NCI-H146 treated with DMSO at 0.1 percent for 48 hours (cell line): ENCODE measurements around the gene SLC1A1.
"Not testable (repeated sequence)": the region's sequence is repeated elsewhere in the genome, so short reads cannot be mapped to it uniquely, and the experiment has no call there.

Source experiments
- DNase-seq: peaks from one replicate; lab custom pipeline; 2025; ENCODE audit not compliant: unreplicated experiment; lab: John Stamatoyannopoulos, UW

Gene SLC1A1

GRCh38 chr9:4574657-4575243 is 84.5 kb downstream of the SLC1A1 start:
- no peak for DNase-seq

- DNase-seq: no peak
These were observed 85.7 kb downstream of the SLC1A1 start for GRCh38 chr9:4575997-4576396.

GRCh38 chr9:4576448-4576847 is 86.2 kb downstream of the SLC1A1 start:
- DNase-seq: no peak

GRCh38 chr9:4579001-4579400 is 88.7 kb downstream of the SLC1A1 start:
- DNase-seq: no peak

- DNase-seq: no peak
These were observed 90.9 kb downstream of the SLC1A1 start for GRCh38 chr9:4581035-4581760.

- no peak for DNase-seq
These were observed 91.7 kb downstream of the SLC1A1 start for GRCh38 chr9:4581861-4582565.

- no peak for DNase-seq
These were observed 92.7 kb downstream of the SLC1A1 start for GRCh38 chr9:4583001-4583400.

- DNase-seq: no peak
These were observed 94.4 kb downstream of the SLC1A1 start for GRCh38 chr9:4584636-4585035.

- DNase-seq: no peak
These were observed 94.9 kb downstream of the SLC1A1 start for GRCh38 chr9:4585135-4585534.

- no peak for DNase-seq
These were observed 98.5 kb downstream of the SLC1A1 start for GRCh38 chr9:4588721-4589120.

GRCh38 chr9:4590430-4591122 is 100.3 kb downstream of the SLC1A1 start:
- no peak for DNase-seq

- DNase-seq: no peak
These were observed 100.8 kb downstream of the SLC1A1 start for GRCh38 chr9:4591123-4591500.

- no peak for DNase-seq
These were observed 102.0 kb downstream of the SLC1A1 start for GRCh38 chr9:4592295-4592694.

GRCh38 chr9:4592886-4593285 is 102.6 kb downstream of the SLC1A1 start:
- no peak for DNase-seq

- DNase-seq: no peak
These were observed 104.3 kb downstream of the SLC1A1 start for GRCh38 chr9:4594545-4594944.

GRCh38 chr9:4594994-4595393 is 104.7 kb downstream of the SLC1A1 start:
- DNase-seq: no peak

GRCh38 chr9:4596165-4596922 is 106.1 kb downstream of the SLC1A1 start:
- no peak for DNase-seq

- no peak for DNase-seq
These were observed 110.1 kb downstream of the SLC1A1 start for GRCh38 chr9:4600368-4600767.

GRCh38 chr9:4603830-4604229 is 113.6 kb downstream of the SLC1A1 start:
- no peak for DNase-seq

GRCh38 chr9:4604678-4605095 is 114.4 kb downstream of the SLC1A1 start:
- DNase-seq: peak; percentile 53

- DNase-seq: not testable (repeated sequence)
These were observed 115.8 kb downstream of the SLC1A1 start for GRCh38 chr9:4606033-4606432.
